ENCODE data around the gene NCOA3.
A peak's percentile ranks its signal among the peaks of the same experiment; 100 is the strongest.

NCOA3 gene

DNA sequence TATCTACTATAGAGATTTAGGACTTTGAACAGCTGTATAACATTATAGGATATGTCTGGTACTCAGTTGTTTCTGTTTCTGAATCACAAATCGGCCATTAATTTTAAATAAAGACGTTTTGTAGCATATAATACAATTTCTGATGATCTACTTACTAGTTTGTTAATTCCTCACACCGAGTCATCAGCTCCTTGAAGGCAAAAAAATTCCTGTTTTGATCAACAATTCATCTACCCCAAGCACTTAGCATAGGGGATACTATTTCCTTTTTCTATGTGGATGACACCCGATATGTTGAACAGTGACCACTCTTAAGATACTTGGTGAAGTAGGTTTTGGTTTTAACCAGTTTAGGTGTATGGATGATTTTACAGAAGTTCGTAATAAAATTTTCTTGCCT lies 107.3 kb downstream of the NCOA3 start:
- DNase-seq (ENCODE audit: low read depth, low spot score), result no peak
- no peak overlapping the region for H3K4me3 ChIP-seq (ENCODE audit: low read length)

DNA sequence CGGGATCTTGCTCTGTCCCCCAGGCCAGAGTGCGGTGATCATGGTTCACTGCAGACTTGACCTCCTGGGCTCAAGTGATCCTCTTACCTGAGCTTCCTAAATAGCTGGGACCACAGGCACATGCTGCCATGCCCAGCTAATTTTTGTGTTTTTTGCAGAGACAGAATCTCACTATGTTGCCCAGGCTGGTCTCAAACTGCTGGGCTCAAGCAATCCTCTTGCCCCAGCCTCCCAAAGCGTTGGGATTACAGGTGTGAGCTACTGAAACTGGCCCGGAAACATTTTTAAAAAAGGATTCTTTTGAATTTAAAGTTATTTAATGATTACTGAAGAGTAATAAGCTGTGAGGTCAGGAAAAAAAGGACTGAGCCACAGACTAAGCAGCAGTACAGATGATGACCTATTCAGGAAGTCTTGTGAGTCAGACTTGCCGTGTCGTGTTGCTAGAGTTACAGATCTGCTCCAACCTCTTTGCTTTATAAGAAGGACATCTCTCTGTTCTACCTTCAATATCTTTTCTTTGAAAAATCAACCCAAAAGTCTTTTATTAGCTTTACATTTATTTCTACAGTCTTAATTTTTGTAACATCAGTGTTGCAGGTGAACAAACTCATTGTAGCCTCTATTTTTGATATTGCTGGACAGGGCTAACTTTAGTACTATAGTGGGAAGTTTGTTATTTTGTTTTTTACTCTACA lies 108.7 kb downstream of the NCOA3 start:
- no peak overlapping the region for H3K4me3 ChIP-seq (ENCODE audit: low read length)
- no peak for DNase-seq (ENCODE audit: low read depth, low spot score)

DNA sequence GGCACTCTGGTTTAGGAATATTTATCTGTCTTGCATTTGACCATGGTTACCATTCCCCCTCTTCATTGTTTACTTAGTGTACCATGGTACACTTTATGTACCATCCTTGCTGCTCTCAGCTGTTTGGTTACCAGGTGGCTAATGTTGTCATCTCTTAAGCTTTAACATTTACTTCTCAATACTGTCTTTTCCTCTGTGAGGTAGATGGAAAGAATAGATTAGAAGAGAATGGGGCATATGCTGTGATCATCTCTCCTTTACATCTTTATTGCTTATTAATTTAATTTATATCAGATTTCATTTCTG lies 109.2 kb downstream of the NCOA3 start:
- H3K4me3 ChIP-seq (ENCODE audit: low read length), result no peak overlapping the region
- DNase-seq (ENCODE audit: low read depth, low spot score), result no peak

DNA sequence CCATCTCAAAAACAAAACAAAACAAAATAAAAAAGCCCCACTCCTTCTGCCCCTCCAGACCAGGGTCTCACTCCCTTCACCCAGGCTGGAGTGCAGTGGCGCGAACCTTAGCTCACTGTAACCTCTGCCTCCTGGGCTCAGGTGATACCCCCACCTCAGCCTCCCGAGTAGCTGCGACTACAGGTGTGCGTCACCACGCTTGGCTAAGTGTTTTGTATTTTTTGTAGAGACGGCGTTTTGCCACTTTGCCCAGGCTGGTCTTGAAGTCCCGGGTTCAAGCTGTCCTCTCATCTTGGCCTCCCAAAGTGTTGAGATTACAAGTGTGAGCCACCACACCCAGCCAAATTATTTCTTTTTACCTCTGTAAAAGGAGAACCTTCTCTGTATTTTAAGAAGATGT lies 110.1 kb downstream of the NCOA3 start:
- H3K4me3 ChIP-seq (ENCODE audit: low read length), result no peak overlapping the region
- no peak for DNase-seq (ENCODE audit: low read depth, low spot score)

DNA sequence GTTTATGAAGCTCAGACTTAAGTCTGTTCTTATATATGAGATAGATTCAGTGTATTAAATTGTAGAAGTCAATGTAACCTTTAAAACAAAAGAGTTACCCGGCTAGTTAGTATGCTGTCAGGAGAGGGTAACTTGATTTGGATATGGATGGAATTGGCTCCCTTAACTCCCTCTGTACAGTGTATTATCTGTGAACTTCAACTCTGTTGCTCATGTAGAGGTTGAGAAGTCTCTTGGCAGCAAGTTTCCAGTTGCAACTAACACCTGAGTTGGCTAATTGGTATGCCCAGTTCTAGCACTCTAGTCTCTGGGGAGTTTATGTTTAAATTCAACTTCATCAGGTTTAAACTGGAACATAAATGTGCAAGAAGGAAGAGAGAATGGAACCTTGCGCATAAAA lies 111.0 kb downstream of the NCOA3 start:
- no peak overlapping the region for H3K4me3 ChIP-seq (ENCODE audit: low read length)
- DNase-seq (ENCODE audit: low read depth, low spot score), result no peak

DNA sequence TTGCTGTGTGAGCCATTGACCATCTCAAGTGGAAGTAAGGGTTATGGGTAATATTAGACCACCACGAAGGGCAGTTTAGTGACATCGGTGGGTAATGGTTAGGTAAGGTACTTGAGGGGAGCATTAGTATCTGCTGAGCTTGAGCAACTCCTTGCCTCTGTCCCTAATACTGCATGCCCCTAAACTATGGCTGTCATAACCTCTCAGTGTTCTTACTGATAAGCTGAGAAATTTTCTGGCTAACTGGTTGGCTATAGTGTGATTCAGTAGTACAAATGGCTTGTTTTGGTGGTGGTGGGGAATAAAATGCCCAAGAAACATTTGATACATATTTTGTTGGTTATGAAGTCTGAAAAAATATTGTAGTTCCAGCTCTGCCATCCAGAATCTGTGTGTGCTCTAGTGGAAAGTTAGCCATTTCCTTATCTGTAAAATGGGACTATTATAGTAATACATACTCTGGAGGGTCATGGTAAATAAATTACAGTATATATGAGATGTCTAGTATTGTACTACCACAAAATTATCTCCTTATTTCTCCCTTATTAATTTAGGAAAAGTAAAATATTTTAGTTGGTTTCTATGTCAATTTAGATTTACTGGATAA lies 113.1 kb downstream of the NCOA3 start:
- H3K4me3 ChIP-seq (ENCODE audit: low read length), result no peak overlapping the region
- no peak for DNase-seq (ENCODE audit: low read depth, low spot score)

DNA sequence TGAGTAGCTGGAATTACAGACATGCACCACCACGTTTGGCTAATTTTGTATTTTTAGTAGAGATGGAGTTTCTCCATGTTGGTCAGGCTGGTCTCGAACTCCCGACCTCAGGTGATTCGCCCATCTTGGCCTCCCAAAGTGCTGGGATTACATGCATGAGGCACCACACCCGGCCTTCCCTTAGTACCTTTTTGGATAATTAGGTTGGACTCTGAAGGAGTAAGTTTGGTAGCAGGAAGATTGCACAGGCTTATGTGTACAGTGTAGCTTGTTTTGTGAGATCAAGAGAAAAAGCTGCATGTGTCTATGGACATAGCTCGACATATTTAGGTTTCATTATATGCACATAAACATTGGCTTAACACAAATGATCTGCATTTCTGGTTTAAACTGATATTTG lies 116.8 kb downstream of the NCOA3 start:
- H3K4me3 ChIP-seq (ENCODE audit: low read length), result no peak overlapping the region
- DNase-seq (ENCODE audit: low read depth, low spot score), result no peak

DNA sequence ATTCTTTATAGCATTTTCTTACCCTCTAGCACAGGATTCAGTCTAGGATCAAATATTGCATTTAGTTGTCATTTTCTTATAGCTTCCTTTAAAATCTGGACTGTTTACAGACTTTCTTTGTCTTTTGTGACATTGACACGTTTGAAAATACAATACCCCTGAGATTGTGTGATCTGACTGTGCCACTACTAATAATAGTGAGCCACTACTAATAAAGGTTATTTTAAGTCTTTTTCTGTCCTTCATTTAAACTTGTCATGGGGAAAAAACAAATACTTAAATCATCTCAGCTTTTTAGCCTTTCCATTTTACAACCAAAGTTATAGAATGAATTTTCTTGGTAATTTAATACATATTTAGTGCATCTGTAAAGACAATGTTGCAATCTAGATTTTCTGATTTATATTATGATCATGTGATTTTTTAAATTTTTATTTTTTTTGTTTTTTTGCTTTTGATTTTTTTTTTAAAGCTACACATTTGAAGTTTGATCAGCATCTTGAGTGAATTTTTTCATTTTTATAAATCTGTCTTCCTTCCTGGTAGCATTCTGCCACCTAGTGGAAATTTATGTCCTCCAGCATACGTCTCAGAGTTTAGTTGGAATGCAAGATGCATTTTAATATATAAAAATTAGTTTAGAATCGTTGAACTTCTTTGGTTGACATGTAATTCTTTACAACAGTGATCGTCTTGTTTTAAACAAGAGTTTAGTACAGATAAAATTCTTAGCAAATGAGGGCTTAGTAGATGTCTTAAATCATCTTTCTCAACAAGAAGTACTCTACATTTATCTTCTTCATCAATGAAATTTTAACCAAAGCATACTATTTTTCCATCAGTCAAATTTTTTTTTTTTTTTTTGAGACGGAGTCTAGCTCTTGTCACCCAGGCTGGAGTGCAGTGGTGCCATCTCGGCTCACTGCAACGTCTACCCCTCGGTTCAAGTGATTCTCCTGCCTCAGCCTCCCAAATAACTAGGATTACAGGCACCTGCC lies 119.4 kb downstream of the NCOA3 start:
- peak; percentile 49 for DNase-seq (ENCODE audit: low read depth, low spot score)
- no peak overlapping the region for H3K4me3 ChIP-seq (ENCODE audit: low read length)

DNA sequence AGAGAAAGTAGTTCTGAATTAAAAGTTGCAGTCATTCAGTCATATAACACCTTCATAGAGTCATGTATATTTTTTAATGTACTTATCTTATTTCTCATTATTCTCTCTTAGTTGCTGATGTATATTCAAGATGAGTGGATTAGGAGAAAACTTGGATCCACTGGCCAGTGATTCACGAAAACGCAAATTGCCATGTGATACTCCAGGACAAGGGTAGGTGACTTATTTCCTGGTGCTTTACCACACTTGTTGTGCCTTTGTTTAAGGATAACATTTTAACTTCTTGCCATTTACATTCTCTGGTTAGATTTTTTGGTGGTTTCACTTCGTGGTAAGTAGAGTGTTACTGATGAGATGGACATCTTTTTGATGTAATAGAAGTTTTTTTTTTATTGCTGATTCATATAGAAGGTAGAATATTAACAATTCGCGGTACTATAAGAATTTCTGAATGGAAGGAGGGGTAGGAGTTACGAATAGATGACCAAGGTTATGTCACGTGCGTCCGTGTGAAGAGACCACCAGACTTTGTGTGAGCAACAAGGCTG lies 120.5 kb downstream of the NCOA3 start:
- DNase-seq (ENCODE audit: low read depth, low spot score), result no peak
- H3K4me3 ChIP-seq (ENCODE audit: low read length), result no peak overlapping the region

DNA sequence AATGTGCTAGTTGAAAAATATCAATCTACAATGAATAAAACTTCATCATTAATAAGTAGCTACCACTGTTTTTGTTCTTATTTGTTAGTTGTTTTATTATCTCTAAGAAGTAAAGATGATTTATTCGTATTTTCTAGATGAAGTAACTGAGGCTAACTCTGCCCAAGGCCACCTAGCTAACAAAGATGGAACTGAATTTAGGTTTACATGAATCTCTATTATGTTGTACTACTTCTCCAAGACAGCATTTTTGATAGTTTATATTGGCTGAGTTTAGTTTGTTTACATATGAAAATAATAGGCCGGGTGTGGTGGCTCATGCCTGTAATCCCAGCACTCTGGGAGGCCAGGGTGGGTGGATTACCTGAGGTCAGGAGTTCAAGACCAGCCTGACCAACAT lies 121.5 kb downstream of the NCOA3 start:
- H3K4me3 ChIP-seq (ENCODE audit: low read length), result no peak overlapping the region
- DNase-seq (ENCODE audit: low read depth, low spot score), result no peak

DNA sequence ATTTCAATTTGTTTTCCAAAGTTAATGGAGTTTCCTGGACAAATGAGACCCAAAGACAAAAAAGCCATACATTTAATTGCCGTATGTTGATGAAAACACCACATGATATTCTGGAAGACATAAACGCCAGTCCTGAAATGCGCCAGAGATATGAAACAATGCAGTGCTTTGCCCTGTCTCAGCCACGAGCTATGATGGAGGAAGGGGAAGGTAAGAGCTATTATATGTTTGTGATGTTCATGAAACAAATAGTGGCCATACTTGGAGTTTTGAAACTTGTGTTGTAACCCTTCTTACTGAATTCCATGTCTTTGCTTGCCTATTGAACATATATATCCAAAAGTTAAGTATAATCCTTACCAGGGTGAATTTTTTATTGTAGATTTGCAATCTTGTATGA lies 125.9 kb downstream of the NCOA3 start:
- no peak for DNase-seq (ENCODE audit: low read depth, low spot score)
- no peak overlapping the region for H3K4me3 ChIP-seq (ENCODE audit: low read length)

DNA sequence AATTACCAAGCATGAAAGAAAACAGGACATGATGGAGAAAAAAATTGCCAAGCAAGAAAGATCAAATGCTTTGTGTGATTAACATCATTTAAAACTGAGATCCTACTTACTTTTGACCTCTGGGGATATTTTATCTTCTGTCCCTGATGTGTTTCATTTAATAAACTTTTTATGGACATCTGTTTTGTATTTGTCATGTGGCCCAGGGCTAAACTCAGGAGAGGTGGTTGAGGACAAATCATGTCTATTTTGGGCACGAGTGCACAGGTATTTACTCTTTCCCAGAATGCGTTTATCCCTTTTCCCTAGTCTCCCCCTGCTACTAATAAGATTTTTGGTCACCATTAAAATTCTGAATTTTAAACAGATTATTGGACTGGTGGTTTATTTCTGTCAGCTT lies 128.2 kb downstream of the NCOA3 start:
- DNase-seq (ENCODE audit: low read depth, low spot score), result no peak
- H3K4me3 ChIP-seq (ENCODE audit: low read length), result no peak overlapping the region

DNA sequence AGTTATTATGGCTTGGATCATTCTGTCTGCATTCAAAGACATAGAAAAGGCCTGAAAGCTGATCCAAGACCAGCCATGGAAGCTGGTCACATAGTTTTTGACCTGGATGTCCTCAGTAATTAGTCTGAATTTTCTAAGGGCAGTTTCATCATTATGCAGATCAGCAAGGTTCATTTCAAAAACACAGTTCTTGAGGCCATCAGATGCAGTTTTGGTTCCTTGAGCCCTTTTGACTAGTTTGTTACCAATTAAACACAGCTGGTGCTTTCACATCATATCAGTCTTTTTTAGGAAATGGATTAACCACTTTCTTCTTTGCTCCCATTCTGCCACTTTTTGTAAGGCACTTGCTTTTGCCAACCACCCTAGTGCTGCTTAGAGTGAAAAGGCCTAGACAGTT lies 129.4 kb downstream of the NCOA3 start:
- no peak overlapping the region for H3K4me3 ChIP-seq (ENCODE audit: low read length)
- no peak for DNase-seq (ENCODE audit: low read depth, low spot score)

DNA sequence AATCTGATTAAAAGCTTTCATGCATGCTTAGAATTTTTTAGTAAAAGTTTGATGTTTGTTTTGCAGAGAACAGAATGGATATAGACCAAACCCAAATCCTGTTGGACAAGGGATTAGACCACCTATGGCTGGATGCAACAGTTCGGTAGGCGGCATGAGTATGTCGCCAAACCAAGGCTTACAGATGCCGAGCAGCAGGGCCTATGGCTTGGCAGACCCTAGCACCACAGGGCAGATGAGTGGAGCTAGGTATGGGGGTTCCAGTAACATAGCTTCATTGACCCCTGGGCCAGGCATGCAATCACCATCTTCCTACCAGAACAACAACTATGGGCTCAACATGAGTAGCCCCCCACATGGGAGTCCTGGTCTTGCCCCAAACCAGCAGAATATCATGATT lies 133.6 kb downstream of the NCOA3 start:
- no peak for DNase-seq (ENCODE audit: low read depth, low spot score)
- H3K4me3 ChIP-seq (ENCODE audit: low read length), result no peak overlapping the region

DNA sequence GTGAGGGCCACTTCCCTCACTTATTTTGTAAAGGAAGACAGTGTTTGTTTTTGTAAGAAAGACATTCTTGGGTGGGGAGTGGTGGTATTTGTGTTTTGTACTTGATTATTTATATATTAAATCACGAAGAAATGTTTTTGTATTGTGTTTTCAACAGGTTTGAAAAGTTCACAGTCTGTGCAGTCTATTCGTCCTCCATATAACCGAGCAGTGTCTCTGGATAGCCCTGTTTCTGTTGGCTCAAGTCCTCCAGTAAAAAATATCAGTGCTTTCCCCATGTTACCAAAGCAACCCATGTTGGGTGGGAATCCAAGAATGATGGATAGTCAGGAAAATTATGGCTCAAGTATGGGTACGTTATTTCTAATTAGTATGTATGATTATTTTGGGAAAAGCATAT lies 137.2 kb downstream of the NCOA3 start:
- H3K4me3 ChIP-seq (ENCODE audit: low read length), result no peak overlapping the region
- DNase-seq (ENCODE audit: low read depth, low spot score), result no peak

DNA sequence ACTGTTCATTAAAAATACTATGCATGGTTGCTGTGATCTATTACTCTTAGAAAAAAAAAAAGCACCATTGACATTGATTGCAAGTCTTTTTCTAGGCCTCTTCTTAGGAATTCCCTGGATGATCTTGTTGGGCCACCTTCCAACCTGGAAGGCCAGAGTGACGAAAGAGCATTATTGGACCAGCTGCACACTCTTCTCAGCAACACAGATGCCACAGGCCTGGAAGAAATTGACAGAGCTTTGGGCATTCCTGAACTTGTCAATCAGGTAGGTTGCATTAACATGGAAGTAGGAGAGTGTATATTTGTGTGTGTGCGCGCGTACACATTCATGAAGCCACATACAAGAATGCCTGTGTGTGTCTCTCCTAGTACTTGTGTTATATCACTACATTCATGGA lies 140.4 kb downstream of the NCOA3 start:
- no peak overlapping the region for H3K4me3 ChIP-seq (ENCODE audit: low read length)
- no peak for DNase-seq (ENCODE audit: low read depth, low spot score)

DNA sequence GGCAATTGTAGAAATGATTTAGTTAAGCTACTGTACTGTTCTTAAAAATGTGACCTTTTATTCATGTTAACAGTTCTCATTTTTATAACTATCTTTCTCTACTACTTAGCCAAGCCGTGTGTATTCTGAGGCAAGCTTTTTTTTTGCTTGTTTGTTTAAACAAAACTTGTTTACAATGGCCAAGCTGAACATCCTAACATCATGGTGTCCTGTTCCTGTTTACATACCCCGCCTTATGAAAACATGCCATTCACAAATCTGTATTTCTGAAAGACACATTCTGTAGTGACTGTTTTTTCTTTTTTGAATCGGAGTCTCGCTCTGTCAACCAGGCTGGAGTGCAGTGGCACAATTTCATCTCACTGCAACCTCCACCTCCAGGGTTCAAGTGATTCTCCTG lies 140.9 kb downstream of the NCOA3 start:
- no peak for DNase-seq (ENCODE audit: low read depth, low spot score)
- H3K4me3 ChIP-seq (ENCODE audit: low read length), result no peak overlapping the region

DNA sequence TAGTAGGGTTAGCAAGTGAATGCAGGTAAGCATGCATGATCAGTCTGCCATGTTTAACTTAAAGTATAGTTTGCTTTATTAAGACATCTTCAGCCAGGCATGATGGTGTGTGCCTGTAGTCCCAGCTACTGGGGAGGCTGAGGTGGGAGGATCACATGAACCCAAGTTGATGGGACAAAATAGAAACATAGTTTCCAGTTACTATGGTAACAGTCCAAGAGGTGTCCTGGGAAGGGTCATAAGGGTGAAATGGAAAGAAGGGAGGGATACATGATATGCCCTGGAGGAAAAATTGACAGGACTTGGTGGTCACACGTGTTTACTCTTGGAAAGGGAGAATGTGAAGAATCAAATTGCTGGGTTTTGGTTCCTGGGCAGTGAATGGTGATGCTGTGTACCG lies 143.9 kb downstream of the NCOA3 start:
- no peak for DNase-seq (ENCODE audit: low read depth, low spot score)
- no peak overlapping the region for H3K4me3 ChIP-seq (ENCODE audit: low read length)

DNA sequence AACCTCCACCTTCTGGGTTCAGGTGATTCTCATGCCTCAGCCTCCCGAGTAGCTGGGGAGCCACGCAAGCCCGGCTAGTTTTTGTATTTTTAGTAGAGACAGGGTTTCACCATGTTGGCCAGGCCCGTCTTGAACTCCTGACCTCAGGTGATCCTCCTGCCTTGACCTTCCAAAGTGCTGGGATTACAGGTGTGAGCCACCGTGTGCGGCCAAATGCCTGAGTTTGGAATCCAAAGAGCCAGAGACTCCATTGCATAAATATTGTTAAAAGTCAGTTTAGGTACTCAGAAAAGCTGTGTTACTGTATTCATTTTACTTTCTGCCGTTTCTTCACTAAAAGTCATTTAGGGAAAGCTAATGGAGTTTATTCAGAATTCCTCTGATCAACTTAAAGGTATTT lies 146.3 kb downstream of the NCOA3 start:
- DNase-seq (ENCODE audit: low read depth, low spot score), result no peak
- no peak overlapping the region for H3K4me3 ChIP-seq (ENCODE audit: low read length)

DNA sequence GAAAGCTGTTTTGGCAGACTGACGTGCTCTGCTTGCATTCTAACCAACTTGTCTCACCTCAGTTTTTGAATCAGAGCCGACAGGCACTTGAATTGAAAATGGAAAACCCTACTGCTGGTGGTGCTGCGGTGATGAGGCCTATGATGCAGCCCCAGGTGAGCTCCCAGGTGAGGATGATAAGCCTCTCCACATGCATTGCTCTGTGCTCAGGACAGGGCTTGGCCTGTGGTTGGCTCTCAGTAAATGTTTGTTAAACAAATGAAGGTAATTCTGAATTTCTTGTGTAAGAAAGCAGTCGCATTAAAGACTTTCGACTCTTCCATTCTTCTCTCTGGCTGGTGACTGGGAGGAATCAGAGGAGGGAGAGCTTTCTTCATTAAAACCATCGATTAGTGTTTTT lies 147.3 kb downstream of the NCOA3 start:
- no peak overlapping the region for H3K4me3 ChIP-seq (ENCODE audit: low read length)
- no peak for DNase-seq (ENCODE audit: low read depth, low spot score)

Data from Jurkat, Clone E6-1 (cell line).